Nephron (organoid): ENCODE results near the gene KIRREL3.

Source experiments
- H3K27ac Mint-ChIP-seq, 3 experiments: 2 replicates each; pipeline ENCODE4 v1.8.0; 2020; ENCODE audit warnings: mixed read lengths in 3 of 3, mild to moderate bottlenecking in 2 of 3, moderate library complexity in 1 of 3
- H3K27me3 Mint-ChIP-seq: 2 replicates; pipeline ENCODE4 v1.8.0; 2021; ENCODE audit warnings: low read depth, mild to moderate bottlenecking, moderate library complexity, mixed read lengths
- H3K36me3 Mint-ChIP-seq: 2 replicates; pipeline ENCODE4 v1.8.0; 2020; ENCODE audit warnings: low read depth, mixed read lengths
- H3K4me1 Mint-ChIP-seq: 2 replicates; pipeline ENCODE4 v1.8.0; 2020; ENCODE audit warnings: mixed read lengths
- H3K4me3 Mint-ChIP-seq, 3 experiments: 2 replicates each; pipeline ENCODE4 v1.8.0; 2020; ENCODE audit warnings: mild to moderate bottlenecking in 3 of 3, mixed read lengths in 3 of 3, moderate library complexity in 2 of 3
- H3K9me3 Mint-ChIP-seq: 2 replicates; pipeline ENCODE4 v1.8.0; 2020; ENCODE audit warnings: mixed read lengths
- TF ChIP-seq, protein P1 (sequence below), 3 experiments: fragments of 200-600 bp; sonication (generic); IDR thresholded peaks; one replicate each; pipeline ENCODE4 v1.5.0; 2021; ENCODE audit warnings: antibody characterized with exemption in 3 of 3; ENCODE audit not compliant: unreplicated experiment in 3 of 3

Gene KIRREL3

DNA sequence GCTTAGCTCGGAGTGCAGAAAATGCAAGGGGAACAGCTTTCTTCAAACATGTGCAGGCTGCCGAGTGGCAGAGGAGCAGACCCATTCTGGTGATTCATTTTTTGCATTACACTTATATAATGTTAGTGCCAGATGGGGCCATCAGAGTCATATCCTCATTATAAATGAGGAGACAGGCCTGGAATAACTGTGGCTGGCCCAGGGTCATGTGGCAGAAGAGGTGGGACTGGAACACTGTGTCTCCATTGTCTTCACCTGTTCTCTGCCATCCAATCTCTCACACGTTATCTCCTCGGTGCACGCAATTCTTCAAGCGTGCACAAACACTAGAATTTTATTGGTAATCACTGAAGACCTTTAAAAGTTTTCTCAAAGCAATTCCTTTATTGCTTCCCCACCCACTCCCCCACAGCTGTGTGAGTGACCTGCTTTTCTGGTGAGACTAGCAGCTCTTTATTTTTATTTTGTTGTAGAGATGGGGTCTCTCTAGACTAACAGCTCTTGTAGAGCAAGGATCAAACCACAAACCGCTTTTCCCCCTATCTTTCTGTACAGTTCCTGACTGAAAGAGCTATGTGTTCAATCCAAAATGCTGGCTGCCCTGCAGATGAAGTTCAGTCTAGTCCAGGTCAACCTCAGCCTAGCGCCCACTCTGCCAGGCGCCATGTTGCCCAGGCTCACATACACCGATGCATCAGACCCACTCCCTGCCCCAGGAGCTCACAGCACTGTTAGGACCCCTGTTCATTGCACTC, 569.8 kb downstream of the KIRREL3 start:
- H3K27ac Mint-ChIP-seq = no peak overlapping the region
- no peak overlapping the region for H3K4me3 Mint-ChIP-seq
- peaks cover 3% of the 10 kb centered on the region for H3K27me3 Mint-ChIP-seq
- peaks cover 28% of the 10 kb centered on the region for H3K4me1 Mint-ChIP-seq
- TF ChIP-seq, protein P1, sequence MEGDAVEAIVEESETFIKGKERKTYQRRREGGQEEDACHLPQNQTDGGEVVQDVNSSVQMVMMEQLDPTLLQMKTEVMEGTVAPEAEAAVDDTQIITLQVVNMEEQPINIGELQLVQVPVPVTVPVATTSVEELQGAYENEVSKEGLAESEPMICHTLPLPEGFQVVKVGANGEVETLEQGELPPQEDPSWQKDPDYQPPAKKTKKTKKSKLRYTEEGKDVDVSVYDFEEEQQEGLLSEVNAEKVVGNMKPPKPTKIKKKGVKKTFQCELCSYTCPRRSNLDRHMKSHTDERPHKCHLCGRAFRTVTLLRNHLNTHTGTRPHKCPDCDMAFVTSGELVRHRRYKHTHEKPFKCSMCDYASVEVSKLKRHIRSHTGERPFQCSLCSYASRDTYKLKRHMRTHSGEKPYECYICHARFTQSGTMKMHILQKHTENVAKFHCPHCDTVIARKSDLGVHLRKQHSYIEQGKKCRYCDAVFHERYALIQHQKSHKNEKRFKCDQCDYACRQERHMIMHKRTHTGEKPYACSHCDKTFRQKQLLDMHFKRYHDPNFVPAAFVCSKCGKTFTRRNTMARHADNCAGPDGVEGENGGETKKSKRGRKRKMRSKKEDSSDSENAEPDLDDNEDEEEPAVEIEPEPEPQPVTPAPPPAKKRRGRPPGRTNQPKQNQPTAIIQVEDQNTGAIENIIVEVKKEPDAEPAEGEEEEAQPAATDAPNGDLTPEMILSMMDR (IDR thresholded peaks at IDR 0.05; ENCODE audit: unreplicated experiment in 3 of 3) = no peak
- H3K9me3 Mint-ChIP-seq = no peaks in the 10 kb centered on the region
- H3K36me3 Mint-ChIP-seq = no peaks in the 10 kb centered on the region

DNA sequence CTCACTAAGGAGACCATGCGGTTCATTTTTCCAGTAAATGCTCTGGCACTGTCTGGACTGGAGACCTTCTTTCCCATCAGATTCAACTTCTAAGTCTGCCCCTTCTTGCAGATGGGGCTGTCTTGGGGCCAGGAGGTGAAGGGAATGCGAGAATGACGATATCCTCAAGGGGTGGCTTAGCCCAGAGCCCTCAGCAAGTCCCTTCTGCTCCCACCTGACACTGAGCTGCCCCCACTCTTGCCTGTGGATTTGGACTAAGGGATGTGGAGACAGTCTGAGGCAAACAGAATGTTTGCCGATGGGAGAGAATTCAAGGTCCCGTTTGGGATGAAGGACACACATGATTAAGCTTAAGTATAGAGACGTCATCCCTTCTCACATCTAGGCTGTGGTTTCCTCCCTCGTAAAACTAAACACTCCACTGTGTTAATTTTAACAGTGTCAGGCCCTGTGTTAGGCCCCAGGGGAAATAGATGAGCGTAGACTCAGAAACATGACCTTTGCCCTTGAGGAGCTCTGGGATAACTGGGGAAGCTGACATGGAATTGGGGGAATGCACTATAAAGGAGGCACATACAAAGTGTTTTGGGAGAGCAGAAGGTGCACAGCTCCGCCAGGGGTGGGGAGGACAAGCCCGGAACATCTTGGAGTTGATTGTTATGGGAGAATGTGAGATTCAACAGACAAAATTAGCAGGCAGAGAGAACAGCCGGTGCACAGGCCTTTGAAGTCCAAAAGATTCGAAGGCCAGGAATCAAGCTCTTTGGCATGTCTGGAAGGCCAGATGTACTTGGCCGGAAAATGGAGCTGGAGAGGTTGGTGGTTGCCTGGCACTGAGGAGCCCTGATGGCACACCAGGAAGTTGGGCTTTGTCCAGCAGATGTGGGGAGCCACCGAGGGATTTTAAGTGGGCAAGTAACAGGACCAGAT, 573.5 kb downstream of the KIRREL3 start:
- Mint-ChIP-seq H3K9me3 (no peaks in the 10 kb centered on the region), H3K36me3 (no peaks in the 10 kb centered on the region), H3K27ac (peak overlapping the region in 1 of 3 experiments; percentile 54), H3K4me3 (no peak overlapping the region), H3K4me1 (peaks cover 23% of the 10 kb centered on the region), H3K27me3 (peaks cover 3% of the 10 kb centered on the region)
- TF ChIP-seq, protein P1 (IDR thresholded peaks at IDR 0.05; ENCODE audit: unreplicated experiment in 3 of 3) = no peak

DNA sequence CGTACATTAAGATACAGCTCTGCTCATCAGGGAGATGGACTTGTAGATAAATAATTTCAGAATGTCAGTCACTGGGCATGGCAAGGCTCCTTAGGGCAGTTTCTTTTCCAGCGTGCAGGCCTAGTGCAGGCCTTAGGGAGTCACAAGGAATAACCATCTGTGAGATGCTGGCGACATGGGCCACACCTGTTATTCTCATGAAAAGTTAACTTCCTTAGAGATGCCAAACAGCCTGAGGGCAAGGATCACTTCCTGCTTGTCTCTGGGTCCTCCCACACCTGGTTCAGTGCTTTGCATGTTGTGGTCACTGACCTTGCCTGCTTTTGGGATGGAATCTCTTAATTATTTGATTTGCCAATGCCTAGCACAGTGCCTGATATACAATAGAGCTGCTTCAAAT, 574.5 kb downstream of the KIRREL3 start:
- no peaks in the 10 kb centered on the region for H3K36me3 Mint-ChIP-seq
- peaks cover 32% of the 10 kb centered on the region for H3K4me1 Mint-ChIP-seq
- H3K4me3 Mint-ChIP-seq = no peak overlapping the region
- H3K27ac Mint-ChIP-seq = no peak overlapping the region
- TF ChIP-seq, protein P1 (IDR thresholded peaks at IDR 0.05; ENCODE audit: unreplicated experiment in 3 of 3) = no peak
- peaks cover 3% of the 10 kb centered on the region for H3K27me3 Mint-ChIP-seq
- H3K9me3 Mint-ChIP-seq = no peaks in the 10 kb centered on the region

DNA sequence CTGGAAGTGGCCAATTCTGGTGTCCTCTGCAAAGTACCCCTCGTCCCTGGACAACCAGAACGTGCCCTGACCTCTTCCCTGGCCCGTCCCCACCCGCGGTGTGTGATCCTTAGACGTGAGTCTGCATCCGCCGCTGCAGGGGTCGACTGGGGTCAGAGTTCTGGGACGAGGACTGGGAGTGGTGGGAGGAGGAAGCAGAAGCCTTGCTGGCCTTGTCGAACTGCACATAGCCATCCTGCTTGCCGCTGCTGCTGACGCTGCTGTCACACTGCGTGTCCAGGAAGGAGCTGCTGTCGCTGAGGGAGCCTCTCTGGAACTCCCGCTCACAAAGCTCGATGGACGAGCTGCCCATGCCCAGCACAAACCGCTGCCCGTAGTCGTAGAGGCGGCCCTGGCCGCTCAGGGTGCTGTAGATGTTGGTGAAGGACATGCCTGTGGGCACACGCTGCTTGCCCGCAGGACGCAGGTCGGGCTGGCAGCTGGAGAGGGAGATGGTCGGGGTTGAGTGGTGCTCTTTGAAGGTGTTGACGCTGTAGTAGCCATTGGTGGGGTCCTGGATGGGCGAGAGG, 576.0 kb downstream of the KIRREL3 start:
- Mint-ChIP-seq H3K4me3 (no peak overlapping the region), H3K27me3 (peaks cover 3% of the 10 kb centered on the region), H3K36me3 (no peaks in the 10 kb centered on the region), H3K27ac (no peak overlapping the region), H3K4me1 (peaks cover 48% of the 10 kb centered on the region), H3K9me3 (no peaks in the 10 kb centered on the region)
- TF ChIP-seq, protein P1 (IDR thresholded peaks at IDR 0.05; ENCODE audit: unreplicated experiment in 3 of 3) = no peak

DNA sequence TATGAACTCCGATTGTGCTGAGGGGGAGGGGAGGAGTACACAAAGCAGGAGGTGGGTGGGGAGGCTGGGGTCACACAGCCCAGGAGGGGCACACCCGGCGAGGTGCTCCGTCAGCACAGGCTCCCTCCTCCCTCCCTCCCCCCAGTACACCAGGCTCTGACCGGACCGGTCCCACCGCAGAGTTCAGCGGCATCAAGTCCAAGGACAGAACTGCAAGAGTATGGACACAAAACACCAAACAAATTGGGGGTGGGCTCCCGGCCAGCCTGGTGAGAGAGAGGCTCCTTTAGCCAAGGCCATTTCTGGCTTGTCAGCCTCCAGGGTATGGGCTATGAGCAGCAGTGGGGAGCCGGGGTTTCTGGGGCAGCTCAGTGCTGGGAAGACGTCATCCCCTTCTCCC, 576.8 kb downstream of the KIRREL3 start:
- Mint-ChIP-seq H3K27me3 (peaks cover 3% of the 10 kb centered on the region), H3K27ac (no peak overlapping the region), H3K36me3 (no peaks in the 10 kb centered on the region), H3K4me1 (peaks cover 52% of the 10 kb centered on the region), H3K9me3 (no peaks in the 10 kb centered on the region), H3K4me3 (no peak overlapping the region)
- TF ChIP-seq, protein P1 (IDR thresholded peaks at IDR 0.05; ENCODE audit: unreplicated experiment in 3 of 3) = no peak
